ENCODE measurements around the gene SLC2A4RG. TPM values are rescaled to one million over a fixed set of nuclear protein-coding genes. Genes with fewer than 3 reads are reported as not detected.

The SLC2A4RG gene
- total and polyA plus RNA-seq, 2 of the 4 experiments (the other 2 are of a cell fraction) = 5.0 to 50.3 TPM

DNA sequence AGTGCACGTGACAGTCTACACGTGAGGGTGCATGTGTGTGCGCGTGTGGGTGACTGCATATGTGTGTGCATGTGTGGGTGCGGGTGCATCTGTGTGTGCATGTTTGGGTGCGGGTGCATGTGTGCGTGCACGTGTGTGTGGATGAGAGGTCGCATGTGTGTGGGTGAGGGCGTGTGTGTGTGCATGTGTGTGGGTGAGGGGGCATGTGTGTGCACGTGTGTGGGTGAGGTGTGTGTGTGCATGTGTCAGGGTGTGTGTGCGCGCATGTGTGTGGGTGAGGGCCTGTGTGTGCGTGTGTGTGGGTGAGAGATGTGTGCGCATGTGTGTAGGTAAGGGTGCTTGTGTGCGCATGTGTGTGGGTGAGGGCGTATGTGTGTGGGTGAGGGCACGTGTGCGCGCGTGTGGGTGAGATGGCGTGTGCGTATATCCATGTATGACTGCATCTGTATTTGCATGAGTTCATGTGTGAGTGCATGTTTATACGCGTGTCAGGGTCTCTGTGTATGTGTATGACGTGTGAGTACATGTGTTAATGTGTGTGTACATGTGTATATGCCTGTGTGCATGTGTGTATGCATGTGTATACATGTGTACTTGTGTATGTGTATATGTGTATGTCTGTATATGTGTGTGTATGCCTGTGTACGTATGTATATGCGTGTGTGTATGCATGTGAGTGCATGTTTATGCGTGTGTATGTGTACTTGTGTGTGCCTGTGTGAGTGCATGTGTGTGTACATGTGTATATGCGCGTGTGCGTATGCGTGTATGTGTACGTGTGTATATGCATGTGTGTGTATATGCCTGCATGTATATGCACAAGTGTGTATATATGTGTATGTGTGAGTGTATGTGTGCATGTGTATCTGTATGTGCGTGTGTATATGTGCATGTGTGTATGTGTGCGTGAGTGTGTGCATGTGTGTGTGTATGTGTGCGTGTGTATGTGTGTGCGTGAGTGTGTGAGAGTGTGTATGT is 7.2 kb upstream of the SLC2A4RG start:
- H3K4me1 ChIP-seq (ENCODE audit: control insufficient read depth, insufficient read depth, low read length) = peaks cover 3% of the 10 kb centered on the region; the same call in 1 of the 2 replicates
- no peak overlapping the region for H3K9ac ChIP-seq (ENCODE audit: low read depth, low read length)
- no peak overlapping the region for H2BK15ac ChIP-seq (ENCODE audit: low read depth, low read length)
- H3K9me1 ChIP-seq (ENCODE audit: insufficient read depth, low read length) = peaks cover 19% of the 10 kb centered on the region
- H2BK20ac ChIP-seq (ENCODE audit: low read depth, low read length) = no peak overlapping the region
- H4K91ac ChIP-seq (ENCODE audit: insufficient read depth, low read depth, low read length) = no peak overlapping the region
- H3K18ac ChIP-seq (ENCODE audit: low read depth, low read length) = no peak overlapping the region
- peaks cover 21 to 66% of the 10 kb centered on the region in 2 experiments for H3K79me1 ChIP-seq (ENCODE audit: low read depth in 1 of 2, low read length in 2 of 2)
- H4K8ac ChIP-seq (ENCODE audit: low read depth in 2 of 2, low read length in 2 of 2) = no peak overlapping the region
- H3K9me3 ChIP-seq (ENCODE audit: control insufficient read depth, insufficient read depth, low read length) = no peaks in the 10 kb centered on the region
- in situ Hi-C loops (cut with MboI; ENCODE audit: low sequenced_read_pairs) (no loop called here), dilution Hi-C loops (cut with HindIII; ENCODE audit: low sequenced_read_pairs, unreplicated experiment) (no loop called here), intact Hi-C loops (cut with micrococcal nuclease) (no loop called here)
- no peak for ATAC-seq (ENCODE audit: low read depth)
- 85% methylated on average over 25 of the region's 38 CpGs; no CpG with 5 or more reads in 1 of the 2 experiments for WGBS, 2 experiments (ENCODE audit: extremely low coverage in 2 of 2, insufficient read length in 1 of 2)
- H2BK5ac ChIP-seq (ENCODE audit: low read depth, low read length, poor library complexity, severe bottlenecking) = no peak overlapping the region
- H3K27me3 ChIP-seq (ENCODE audit: control insufficient read depth, insufficient read depth, low read length) = no peaks in the 10 kb centered on the region
- no peak overlapping the region for H3K4me2 ChIP-seq (ENCODE audit: low read depth, low read length)
- no peak overlapping the region for H3K4me3 ChIP-seq (ENCODE audit: insufficient read depth, low read depth, low read length)
- no TSS peak for BruUV-seq (replicated peaks)
- H3K23ac ChIP-seq (ENCODE audit: low read depth, low read length) = no peak overlapping the region
- DNase-seq = no peak
- H3K4ac ChIP-seq (ENCODE audit: low read depth, low read length) = no peak overlapping the region
- no peak overlapping the region for H3K56ac ChIP-seq (ENCODE audit: extremely low read depth, insufficient read depth, low read length)
- ChIA-PET CTCF (no interaction called here), POLR2A (ENCODE audit: unreplicated experiment) (no interaction called here)
- no peak overlapping the region for H4K5ac ChIP-seq (ENCODE audit: low read depth, low read length)
- H3K27ac ChIP-seq (ENCODE audit: insufficient read depth, low read length) = no peak overlapping the region
- TF ChIP-seq RAD21 (IDR thresholded peaks at IDR 0.05; ENCODE audit: low read length) (no peak), RFX5 (IDR thresholded peaks at IDR 0.05; ENCODE audit: low read depth, low read length) (no peak), MAFK (IDR thresholded peaks at IDR 0.05; ENCODE audit: low read depth, low read length) (no peak), CEBPB (IDR thresholded peaks at IDR 0.05; ENCODE audit: low read depth, low read length) (no peak), FOS (IDR thresholded peaks at IDR 0.05; ENCODE audit: low read depth, low read length) (no peak), RCOR1 (IDR thresholded peaks at IDR 0.05; ENCODE audit: insufficient replicate concordance, low read length) (no peak)
- peak overlapping the region; percentile 45 for H2AK9ac ChIP-seq (replicated peaks; ENCODE audit: low read depth, low read length, poor library complexity)
- no peak overlapping the region for H2AK5ac ChIP-seq (ENCODE audit: low read depth, low read length)
- H4K20me1 ChIP-seq (ENCODE audit: insufficient read depth, low read length) = peaks cover 45% of the 10 kb centered on the region
- peaks cover 39% of the 10 kb centered on the region for H3K36me3 ChIP-seq (ENCODE audit: control insufficient read depth, insufficient read depth, low read length)
- no peak overlapping the region for H2AFZ ChIP-seq (replicated peaks; ENCODE audit: low read length, poor library complexity)
- H3K14ac ChIP-seq (replicated peaks; ENCODE audit: low read depth, low read length) = no peak overlapping the region
- no peak overlapping the region for H2BK120ac ChIP-seq (ENCODE audit: low read depth, low read length)

Data from IMR-90 (cell line).